ENCODE measurements around the gene PDE8B. TPM values are rescaled to one million over a fixed set of nuclear protein-coding genes. Genes with fewer than 3 reads are reported as not detected.

Gene PDE8B
- total and polyA plus RNA-seq, 2 experiments from 2014 or later = 0.83 to 0.84 TPM

GRCh38 chr5:77318060-77318459 lies 107.6 kb downstream of the PDE8B start:
- no peak overlapping the region for H3K4me3 ChIP-seq
- H3K36me3 ChIP-seq = no peaks in the 10 kb centered on the region
- H3K27ac ChIP-seq = no peak overlapping the region
- no peak for TF ChIP-seq CTCF (IDR thresholded peaks at IDR 0.05; ENCODE audit: low read depth, low read length)
- no peaks in the 10 kb centered on the region for H3K27me3 ChIP-seq
- no peak for DNase-seq (ENCODE audit: low read depth in 1 of 2, low spot score in 1 of 2)
- H3K9me3 ChIP-seq (ENCODE audit: low read depth) = no peaks in the 10 kb centered on the region
- H3K4me1 ChIP-seq (ENCODE audit: low read depth) = peaks cover 10% of the 10 kb centered on the region

GRCh38 chr5:77319117-77319804 lies 108.8 kb downstream of the PDE8B start:
- no peak overlapping the region for H3K4me3 ChIP-seq
- H3K27ac ChIP-seq = no peak overlapping the region
- TF ChIP-seq CTCF (IDR thresholded peaks at IDR 0.05; ENCODE audit: low read depth, low read length) = no peak
- H3K9me3 ChIP-seq (ENCODE audit: low read depth) = no peaks in the 10 kb centered on the region
- H3K36me3 ChIP-seq = no peaks in the 10 kb centered on the region
- DNase-seq (ENCODE audit: low read depth in 1 of 2, low spot score in 1 of 2) = no peak
- H3K27me3 ChIP-seq = no peaks in the 10 kb centered on the region
- H3K4me1 ChIP-seq (ENCODE audit: low read depth) = peaks cover 10% of the 10 kb centered on the region

- no peak for DNase-seq (ENCODE audit: low read depth in 1 of 2, low spot score in 1 of 2)
- H3K4me3 ChIP-seq = no peak overlapping the region
- peaks cover 17% of the 10 kb centered on the region for H3K4me1 ChIP-seq (ENCODE audit: low read depth)
- H3K27ac ChIP-seq = no peak overlapping the region
- TF ChIP-seq CTCF (IDR thresholded peaks at IDR 0.05; ENCODE audit: low read depth, low read length) = no peak
- no peaks in the 10 kb centered on the region for H3K9me3 ChIP-seq (ENCODE audit: low read depth)
- no peaks in the 10 kb centered on the region for H3K36me3 ChIP-seq
- no peaks in the 10 kb centered on the region for H3K27me3 ChIP-seq
These were observed 111.4 kb downstream of the PDE8B start for GRCh38 chr5:77321793-77322394.

GRCh38 chr5:77322406-77322805 lies 111.9 kb downstream of the PDE8B start:
- Histone ChIP-seq H3K4me1 (ENCODE audit: low read depth) (peaks cover 17% of the 10 kb centered on the region), H3K4me3 (no peak overlapping the region), H3K36me3 (no peaks in the 10 kb centered on the region), H3K9me3 (ENCODE audit: low read depth) (no peaks in the 10 kb centered on the region), H3K27me3 (no peaks in the 10 kb centered on the region), H3K27ac (no peak overlapping the region)
- no peak for TF ChIP-seq CTCF (IDR thresholded peaks at IDR 0.05; ENCODE audit: low read depth, low read length)
- no peak for DNase-seq (ENCODE audit: low read depth in 1 of 2, low spot score in 1 of 2)

- no peak for TF ChIP-seq CTCF (IDR thresholded peaks at IDR 0.05; ENCODE audit: low read depth, low read length)
- no peak for DNase-seq (ENCODE audit: low read depth in 1 of 2, low spot score in 1 of 2)
- Histone ChIP-seq H3K27me3 (no peaks in the 10 kb centered on the region), H3K4me3 (no peak overlapping the region), H3K9me3 (ENCODE audit: low read depth) (no peaks in the 10 kb centered on the region), H3K36me3 (no peaks in the 10 kb centered on the region), H3K4me1 (ENCODE audit: low read depth) (peaks cover 17% of the 10 kb centered on the region), H3K27ac (no peak overlapping the region)
These were observed 115.6 kb downstream of the PDE8B start for GRCh38 chr5:77325921-77326541.
